Hematopoietic multipotent progenitor cell treated with erythropoietin and hydrocortisone succinate and interleukin-3 and kit ligand, for 8 days (in vitro differentiated cells): ENCODE results near the gene EXOC4.
"Not testable (repeated sequence)": the region's sequence is repeated elsewhere in the genome, so short reads cannot be mapped to it uniquely, and the experiment has no call there.

Experiments used
- DNase-seq: peaks from one replicate; pipeline ENCODE4 v3.0.0-alpha.2; 2015

Gene EXOC4

GRCh38 chr7:133320891-133321290, 68.0 kb downstream of the EXOC4 start:
- DNase-seq: no peak

DNA sequence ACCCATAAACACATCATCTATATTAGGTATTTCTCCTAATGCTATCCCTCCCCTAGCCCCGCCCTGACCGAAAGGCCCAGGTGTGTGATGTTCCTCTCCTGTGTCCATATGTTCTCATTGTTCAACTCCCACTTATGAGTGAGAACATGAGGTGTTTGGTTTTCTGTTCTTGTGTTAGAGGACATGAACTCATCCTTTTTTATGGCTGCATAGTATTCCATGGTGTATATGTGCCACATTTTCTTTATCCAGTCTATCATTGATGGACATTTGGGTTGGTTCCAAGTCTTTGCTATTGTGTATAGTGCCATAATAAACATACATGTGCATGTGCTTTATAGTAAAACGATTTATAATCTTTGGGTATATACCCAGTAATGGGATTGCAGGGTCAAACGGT, 68.5 kb downstream of the EXOC4 start:
- not testable (repeated sequence) for DNase-seq

GRCh38 chr7:133326745-133327144, 73.9 kb downstream of the EXOC4 start:
- not testable (repeated sequence) for DNase-seq

- not testable (repeated sequence) for DNase-seq
Measured at GRCh38 chr7:133328021-133328420, 75.1 kb downstream of the EXOC4 start.

- DNase-seq: no peak
Measured at GRCh38 chr7:133330085-133330484, 77.2 kb downstream of the EXOC4 start.

- DNase-seq: no peak
Measured at GRCh38 chr7:133331861-133332260, 79.0 kb downstream of the EXOC4 start.

DNA sequence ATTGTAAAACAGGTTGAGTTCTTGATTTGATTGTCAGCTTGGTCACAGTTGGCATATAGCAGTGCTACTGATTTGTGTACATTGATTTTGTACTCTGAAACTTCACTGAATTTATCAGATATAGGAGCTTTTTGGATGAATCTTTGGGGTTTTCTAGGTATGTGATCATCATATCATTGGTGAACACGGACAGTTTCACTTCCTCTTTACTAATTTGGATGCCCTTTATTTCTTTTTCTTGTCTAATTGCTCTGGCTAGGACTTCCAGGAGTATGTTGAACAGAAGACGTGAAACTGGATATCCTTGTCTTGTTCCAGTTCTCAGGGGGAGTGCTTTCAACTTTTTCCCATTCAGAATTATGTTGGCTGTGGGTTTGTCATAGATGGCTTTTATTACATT, 86.9 kb downstream of the EXOC4 start:
- DNase-seq: no peak

GRCh38 chr7:133344275-133344674, 91.4 kb downstream of the EXOC4 start:
- peak; percentile 31 for DNase-seq

GRCh38 chr7:133345690-133346421, 93.0 kb downstream of the EXOC4 start:
- no peak for DNase-seq

- DNase-seq: no peak
Measured at GRCh38 chr7:133348250-133348649, 95.4 kb downstream of the EXOC4 start.

- no peak for DNase-seq
Measured at GRCh38 chr7:133349101-133349500, 96.2 kb downstream of the EXOC4 start.

- no peak for DNase-seq
Measured at GRCh38 chr7:133352430-133352829, 99.6 kb downstream of the EXOC4 start.

- no peak for DNase-seq
Measured at GRCh38 chr7:133353775-133354174, 100.9 kb downstream of the EXOC4 start.

DNA sequence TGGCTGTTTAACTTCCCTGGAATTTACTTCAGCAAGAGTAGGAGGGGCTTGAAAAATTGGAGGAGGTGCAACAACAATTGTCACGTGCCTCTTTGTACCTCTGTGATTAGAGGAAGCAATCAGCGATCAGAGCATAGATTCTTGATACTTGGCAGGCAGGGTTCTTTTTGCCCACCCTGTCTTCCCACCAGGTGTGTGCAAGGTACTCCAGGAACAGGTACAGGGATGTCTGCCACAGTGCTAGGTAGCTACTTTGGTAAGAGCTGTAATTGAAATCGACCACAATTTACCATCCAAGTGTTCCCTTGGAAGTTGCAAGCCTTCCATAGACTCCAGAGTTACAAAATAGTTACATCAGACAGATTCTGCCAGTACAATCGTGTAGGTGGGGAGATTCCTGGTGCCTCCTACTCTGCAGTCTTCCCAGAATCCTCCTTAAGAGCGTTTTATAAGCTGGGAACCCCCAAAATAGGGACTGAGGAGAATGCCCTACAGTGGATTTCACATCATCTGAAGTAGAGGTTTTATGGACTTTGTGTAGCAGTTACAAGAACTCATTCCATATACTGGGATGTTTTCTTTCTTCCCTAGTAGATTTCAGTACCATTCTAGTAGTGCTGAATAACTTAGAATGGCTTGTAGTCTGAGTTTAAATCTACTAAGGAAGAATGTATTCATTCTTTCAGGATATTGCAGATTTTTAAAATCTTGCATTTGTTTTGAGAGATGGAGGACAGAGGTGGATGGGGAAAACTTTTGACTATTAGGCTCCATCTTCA, 101.9 kb downstream of the EXOC4 start:
- DNase-seq: no peak

GRCh38 chr7:133355325-133355708, 102.4 kb downstream of the EXOC4 start:
- no peak for DNase-seq

- no peak for DNase-seq
Measured at GRCh38 chr7:133355822-133356221, 102.9 kb downstream of the EXOC4 start.

- DNase-seq: no peak
Measured at GRCh38 chr7:133358708-133359107, 105.8 kb downstream of the EXOC4 start.

- DNase-seq: no peak
Measured at GRCh38 chr7:133359449-133359848, 106.6 kb downstream of the EXOC4 start.

DNA sequence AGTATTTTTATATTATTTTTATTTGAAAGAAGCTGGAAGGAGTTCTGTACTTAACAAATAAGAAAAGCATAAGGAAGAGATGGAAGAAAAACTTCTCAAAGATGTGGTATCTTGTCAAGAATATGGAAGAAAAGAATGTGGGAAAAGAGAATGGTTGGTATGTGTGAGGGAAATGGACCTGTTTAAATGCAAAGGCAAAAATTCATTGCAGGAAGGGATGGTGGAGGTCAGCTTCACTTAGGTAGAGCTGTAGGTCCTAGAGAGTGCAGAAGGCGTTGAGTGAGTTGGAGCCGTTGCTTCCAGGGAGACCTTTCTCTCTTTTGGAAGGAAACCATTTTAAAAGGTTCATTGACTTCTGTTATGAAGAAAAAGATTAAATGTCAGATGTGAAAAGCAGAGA, 107.3 kb downstream of the EXOC4 start:
- DNase-seq: no peak

GRCh38 chr7:133361806-133362205, 108.9 kb downstream of the EXOC4 start:
- DNase-seq: no peak

- no peak for DNase-seq
Measured at GRCh38 chr7:133364959-133365690, 112.2 kb downstream of the EXOC4 start.

DNA sequence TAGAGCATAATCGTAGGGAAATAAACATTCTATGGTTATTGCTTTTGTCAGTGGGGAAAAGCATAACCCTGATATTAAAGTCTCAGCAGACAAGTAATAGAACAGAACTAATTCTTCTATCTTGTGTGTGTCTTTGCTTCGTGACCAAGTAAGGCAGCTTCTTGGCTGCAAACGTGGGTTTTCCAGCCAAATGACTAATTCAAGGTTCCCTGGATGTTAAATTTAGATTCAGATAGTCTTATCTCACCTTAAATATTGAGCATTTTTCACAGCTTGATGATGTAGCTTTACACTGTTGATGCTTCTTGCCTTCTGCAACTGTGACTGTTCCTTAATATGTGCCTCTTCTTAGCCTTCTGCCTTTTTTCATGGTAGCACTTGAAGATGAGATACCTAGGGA, 113.0 kb downstream of the EXOC4 start:
- DNase-seq: no peak

DNA sequence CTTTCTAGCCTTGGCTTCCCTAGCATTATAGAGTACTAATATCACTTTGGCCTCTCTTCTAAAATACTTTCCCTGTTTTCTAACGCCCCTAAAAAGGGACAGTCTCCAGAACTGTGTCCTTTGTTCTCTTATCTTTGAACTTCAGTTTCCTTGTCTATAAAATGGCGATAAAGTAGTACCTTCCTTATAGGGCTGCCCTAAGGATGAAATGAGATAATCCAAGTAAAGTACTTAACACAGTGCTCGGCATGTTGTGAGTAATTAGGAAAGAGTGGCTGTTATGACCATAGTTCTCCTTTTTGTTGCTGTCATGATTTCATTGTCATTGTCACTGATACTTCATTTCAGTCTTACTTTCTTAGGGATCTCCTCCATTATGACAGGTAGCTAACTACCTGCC, 114.7 kb downstream of the EXOC4 start:
- DNase-seq: no peak

- no peak for DNase-seq
Measured at GRCh38 chr7:133369130-133369529, 116.3 kb downstream of the EXOC4 start.
